ENCODE results near the gene MAP3K9.

Gene MAP3K9

DNA sequence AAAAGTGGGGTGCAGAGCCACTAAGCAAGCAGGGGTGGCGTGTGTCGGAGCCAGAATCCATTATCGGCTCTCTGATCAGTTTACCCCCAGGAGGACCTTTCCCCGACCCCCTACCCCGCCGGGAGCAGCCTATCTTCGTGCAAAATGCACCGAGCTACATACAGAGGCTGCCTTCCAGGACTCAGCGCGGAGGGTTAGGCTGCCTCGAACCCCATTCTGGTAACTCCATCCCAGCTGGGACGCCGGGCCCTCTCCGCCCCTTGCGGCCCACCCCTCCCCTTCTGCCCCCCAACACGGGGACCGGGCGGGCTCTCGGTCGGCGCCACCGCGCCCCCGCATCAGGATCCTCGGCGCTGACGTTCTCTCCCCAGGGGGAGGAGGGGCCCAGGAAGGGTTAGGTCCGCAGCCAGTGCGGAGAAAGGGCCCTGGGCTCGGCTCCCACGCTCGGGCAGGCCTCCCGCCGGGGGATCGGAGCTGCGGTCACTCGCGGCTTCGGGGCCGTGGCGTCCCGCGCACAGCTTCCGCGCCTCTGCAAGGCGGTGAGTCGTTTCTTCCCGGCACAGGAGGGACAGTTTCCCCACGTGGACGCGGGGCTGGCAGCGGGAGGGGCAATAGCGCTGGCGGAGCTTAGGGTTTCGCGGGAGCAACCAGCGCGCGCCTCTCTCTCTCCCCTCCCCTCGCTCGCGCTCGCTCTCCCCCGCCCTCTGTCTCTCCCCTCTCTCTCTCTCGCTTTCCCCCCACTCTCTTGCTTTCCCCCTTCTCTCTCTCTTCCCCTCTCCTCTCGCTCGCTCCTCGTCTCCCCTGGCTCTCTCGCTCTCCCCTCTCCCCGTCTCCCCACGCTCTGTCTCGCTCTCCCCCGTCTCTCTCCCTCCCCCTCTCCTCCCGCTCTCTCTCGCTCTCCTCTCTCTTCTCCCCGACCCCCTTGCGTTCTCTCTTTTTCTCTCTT, 12.5 kb upstream of the MAP3K9 start:
- peak in 1 of 2 donors; percentile 30 for DNase-seq (ENCODE audit: low read depth in 2 of 2)

DNA sequence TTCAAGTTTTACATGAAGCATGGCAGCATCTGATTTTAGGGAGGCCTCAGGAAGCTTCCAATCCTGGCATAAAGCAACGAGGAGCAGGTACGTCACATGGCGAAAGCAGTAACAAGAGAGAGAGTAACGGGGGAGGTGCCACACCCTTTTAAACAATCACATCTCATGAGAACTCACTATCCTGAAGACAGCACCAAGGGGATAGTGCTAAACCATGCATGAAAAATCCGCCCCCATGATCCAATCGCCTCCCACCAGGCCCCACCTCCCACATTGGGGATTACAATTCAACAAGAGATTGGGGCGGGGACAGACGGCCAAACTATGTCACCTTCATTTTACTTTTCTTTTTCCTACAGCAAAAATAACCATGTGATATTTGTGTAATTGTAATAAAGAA, 7.2 kb upstream of the MAP3K9 start:
- DNase-seq (ENCODE audit: low read depth in 2 of 2), result no peak

DNA sequence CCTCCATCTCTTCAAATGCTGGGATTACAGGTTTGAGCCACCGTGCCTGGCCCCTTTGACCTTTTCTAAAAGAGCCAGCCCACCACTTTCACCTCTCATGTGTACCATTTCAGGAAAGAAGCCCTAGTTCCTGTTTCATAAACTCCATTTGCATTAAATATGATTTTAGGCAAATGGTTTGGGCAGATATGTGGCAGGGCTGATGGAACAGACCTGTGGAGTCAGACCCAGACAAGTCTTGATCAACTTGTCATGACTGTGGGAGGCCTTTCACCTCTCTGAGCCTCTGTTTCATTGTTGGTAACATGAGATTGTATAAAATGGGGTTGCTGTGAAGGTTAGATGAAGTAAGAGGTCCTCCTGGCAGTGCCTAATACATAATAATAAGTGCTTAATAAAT, 5.2 kb upstream of the MAP3K9 start:
- DNase-seq (ENCODE audit: low read depth in 2 of 2), result no peak

DNA sequence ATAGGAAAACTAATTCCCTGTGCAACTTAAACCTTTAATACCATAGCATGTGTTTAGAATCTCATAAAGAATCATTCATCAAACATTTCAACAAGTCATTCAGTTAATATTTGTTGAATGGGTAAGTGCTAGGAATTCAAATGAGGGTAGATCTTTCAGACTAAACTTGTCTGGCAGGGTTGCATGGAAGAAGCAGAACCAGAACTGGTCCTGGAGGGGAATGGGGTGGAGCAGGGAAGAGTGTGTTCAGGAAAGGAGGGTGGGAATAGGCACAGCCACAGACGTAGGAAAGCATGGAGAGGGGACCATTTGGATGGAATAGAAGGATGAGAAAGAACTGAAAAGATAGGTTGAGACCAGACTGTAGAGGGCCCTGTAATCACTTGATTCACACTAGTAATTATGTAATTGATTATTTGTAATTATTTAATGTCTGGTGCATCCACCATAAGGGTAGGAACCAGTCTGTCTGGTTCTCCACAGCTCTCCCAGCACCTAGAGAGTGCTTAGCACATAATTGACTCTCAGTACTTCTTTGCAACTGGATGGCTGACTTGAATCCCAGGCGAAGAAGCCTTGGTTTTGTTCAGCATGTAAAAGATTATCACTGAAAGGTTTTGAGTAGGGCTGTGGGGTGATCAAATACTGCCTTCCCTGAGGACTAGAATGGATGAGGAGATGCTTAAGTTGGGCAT, 3.0 kb upstream of the MAP3K9 start:
- DNase-seq (ENCODE audit: low read depth in 2 of 2), result no peak

DNA sequence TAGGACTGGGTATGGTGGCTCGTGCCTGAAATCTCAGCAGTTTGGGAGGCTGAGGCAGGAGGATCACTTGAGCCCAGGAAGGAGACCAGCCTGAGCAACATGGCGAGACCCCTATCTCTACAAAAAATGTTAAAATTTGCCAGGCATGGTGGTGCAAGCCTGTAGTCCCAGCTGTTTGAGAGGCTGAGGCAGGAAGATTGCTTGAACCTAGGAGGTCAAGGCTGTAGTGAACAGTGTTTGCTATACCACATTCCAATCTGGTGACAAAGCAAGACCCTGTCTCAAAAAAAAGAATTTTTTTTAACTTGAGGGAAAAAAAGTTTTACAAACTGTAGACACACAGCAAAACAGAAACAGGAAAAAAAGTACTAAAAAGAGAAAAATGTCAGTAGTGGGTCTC, 2.3 kb upstream of the MAP3K9 start:
- no peak for DNase-seq (ENCODE audit: low read depth in 2 of 2)

DNA sequence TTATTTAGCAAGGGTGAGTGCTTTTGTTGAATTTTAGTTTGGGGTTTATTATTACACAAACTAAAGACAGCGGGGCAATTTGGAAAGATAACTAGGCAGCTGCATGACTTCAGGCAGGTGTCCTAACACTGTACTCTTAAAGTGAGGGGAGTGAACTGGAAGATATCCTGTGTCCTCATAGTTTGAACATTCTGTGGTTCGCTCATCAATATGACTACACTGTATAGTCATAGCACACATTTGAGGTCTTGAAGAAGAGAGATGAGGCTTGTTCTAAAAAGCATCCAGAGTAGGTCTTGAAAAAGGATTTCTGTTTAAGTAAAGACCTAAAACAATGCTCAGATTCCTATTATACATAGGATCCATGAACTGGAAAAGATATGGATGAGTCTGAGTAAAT, 1.7 kb upstream of the MAP3K9 start:
- no peak for DNase-seq (ENCODE audit: low read depth in 2 of 2)

DNA sequence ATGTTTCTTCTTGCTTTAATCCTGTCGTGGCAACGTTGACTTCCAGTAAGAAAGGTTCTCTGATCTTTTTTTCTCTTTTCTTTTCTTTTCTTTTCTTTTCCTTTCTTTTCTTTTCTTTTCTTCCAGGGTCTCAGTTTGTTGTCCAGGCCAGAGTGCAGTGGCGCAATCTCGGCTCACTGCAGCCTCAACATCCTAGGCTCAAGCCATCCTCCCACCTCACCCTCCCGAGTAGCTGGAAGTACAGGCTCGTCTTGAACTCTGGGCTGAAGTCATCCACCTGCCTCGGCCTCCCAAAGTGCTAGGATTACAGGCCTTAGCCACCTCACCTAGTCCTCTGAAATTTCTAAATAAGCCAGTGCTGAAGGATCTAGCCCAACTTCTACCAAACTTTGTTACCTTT, 1.3 kb upstream of the MAP3K9 start:
- DNase-seq (ENCODE audit: low read depth in 2 of 2), result no peak

DNA sequence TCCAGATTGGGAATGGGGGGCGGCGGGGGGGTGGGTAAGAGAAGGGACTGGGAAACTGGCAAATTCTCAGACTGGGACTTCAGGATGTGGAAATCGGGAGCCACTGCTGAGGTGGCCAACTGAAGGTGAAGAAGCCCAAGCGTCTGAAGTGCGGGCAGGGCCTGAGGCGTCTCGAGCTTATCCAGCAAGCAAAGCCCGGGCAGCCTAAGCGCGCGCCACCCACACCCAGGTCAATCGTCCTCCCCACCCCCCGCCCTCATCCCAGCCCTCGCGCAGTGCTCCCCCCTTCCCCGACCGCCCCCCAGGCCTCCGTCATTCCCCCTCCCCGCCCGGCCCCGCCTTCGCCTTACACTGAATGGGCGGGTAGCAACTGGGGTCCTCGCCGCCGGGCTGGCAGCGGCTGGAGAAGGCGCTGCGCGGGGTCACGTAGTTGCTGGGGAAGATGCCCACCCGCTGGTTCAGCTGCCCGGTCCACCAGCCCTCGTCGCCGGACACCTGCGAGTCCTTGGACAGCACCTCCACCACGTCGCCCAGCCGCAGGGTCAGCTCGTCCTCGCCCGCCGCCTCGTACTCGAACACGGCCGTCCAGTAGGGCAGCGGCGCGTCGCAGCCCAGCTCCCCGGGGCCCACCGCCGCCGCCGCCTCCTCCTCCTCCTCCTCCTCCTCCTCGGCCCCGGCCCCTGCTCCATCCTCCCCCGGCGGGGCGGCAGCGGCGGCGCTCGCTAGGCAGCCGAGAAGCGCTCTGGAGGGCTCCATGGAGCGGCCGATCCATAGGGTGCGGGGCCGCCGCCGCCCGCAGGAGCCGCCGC, 693 bp downstream of the MAP3K9 start:
- peak in 1 of 2 donors; percentile 28 for DNase-seq (ENCODE audit: low read depth in 2 of 2)

DNA sequence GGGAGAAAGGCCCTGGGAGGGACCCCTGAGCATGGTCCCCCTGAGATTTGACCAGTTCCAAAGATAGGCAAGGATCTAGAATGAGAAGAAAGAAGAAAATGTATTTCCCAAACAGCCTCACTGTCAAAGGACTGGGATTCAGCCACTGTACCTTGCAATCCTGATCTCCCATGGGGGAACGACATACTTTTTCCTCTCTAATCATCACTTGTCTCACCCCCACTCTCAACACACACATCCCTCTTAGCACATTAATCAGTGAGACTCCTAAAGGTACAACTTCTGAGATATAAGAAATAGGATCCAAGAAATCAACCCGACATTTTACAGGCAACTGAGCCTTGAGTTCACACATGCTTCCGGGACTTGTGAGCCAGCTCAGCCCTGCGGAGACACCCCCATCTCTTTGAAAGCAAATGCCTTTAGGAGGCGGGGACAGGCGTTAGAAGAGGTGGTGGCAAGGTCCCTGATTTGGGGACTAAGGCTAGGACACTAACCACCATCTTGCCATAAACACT, 1.4 kb downstream of the MAP3K9 start:
- peak in 1 of 2 donors; percentile 41 for DNase-seq (ENCODE audit: low read depth in 2 of 2)

DNA sequence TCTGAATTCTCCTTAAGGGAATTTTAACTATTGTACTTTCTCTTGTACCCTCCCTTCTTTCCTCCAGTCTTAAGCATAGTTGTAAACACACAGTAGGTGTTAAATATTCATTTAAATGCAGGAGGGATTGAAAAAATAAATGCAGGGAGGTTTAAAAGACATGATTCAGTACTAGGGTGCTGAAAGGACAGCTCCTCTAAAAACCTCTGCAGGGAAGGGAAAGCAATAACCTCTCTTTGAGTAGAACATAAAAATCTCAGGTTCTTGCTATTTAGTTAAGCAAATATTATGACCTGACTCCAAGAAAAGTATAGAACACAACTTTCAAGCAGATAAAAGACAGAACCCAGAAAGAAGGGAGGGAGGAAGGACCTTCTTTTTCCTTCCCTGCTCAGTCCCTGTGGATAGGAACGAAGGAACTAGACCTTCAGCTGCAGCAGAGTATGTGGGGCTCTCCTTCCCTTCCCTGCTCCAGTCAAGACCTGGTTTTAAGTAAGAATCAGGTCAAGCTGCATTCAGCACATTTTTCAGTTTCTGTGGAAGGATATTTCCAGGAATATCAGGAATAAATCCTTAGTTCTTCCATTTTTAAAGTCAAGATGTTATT, 4.7 kb downstream of the MAP3K9 start:
- DNase-seq (ENCODE audit: low read depth in 2 of 2), result no peak

DNA sequence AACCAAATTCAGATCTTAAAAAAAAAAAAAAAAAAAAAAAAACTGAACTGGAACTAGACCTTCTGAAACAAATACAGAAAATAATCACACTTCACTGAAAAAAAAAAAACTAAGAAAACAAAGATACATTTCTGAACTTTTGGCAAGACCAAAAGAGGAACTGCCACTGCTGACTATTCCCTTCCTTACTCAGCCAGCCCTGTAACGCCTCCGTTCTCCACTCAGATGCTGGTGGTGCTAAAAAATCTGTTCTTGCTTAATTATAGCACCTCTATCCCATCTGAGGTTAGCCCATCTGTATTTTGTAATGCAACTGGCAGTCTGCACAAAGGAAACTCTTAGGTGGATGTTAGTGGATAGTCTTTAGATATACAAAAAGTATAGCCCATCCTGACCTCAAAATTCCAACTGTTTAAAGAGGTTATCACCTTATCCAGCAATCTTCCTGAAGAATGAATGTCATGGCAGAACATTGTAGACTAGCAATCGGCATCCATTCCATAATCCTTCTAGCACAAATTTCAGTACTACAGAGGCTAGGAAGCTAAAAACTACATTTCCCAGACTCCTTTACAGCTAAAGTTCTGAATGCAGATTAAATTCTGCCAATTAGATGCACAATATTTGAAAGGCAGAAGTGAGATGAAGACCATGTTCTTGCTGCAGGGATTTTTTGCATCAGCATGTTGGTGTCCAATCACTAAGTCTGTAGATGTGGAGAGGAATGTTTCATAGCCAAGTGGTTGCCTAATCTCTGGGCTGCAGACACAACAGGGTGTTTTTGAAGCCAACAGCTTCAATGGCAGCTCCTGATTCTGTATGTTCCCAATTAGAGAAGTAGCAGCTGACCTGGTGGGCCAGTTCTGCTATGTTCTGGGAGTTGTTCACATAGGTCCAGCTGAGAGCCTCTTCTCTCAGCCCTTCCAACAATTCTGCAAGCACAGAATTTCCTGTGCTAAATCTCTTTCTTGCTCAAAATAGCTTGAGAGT, 5.7 kb downstream of the MAP3K9 start:
- DNase-seq (ENCODE audit: low read depth in 2 of 2), result no peak

DNA sequence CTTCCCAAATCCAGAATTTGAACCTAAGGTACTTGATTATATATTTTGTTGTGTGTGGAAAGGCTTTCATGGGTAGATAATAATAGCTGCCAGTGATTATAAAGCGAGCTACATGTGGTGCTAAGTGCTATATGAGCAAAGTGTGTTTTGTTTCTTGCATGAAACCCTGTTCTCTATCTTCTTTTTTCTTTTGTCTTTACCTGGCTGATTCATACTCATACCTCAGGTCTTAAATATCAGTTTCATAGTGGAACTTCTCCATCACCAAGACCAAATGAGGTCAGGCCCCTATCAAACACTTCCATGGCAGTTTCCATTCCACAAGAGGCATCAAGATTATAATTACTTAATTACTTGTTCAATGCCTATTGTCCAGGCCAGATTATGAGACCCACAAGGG, 6.9 kb downstream of the MAP3K9 start:
- DNase-seq (ENCODE audit: low read depth in 2 of 2), result no peak

DNA sequence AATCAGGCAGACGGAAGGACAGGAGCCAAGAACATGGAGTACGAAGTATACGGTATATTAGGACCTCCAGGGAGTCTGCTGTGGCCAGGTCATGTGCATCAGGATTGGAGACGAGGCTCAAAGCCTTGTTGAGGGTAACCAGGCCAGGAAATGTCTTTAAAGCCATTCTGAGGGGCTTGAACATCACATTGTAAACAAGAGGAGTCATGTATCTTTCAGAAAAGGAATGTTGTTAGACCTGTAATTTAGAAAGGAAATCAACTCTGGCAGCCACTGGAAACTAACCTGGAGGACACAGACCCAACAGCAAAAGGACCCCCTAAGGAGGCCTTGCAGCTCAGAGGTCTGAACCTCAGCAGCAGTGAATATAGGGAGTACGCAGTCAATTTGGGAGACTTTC, 7.5 kb downstream of the MAP3K9 start:
- no peak for DNase-seq (ENCODE audit: low read depth in 2 of 2)

DNA sequence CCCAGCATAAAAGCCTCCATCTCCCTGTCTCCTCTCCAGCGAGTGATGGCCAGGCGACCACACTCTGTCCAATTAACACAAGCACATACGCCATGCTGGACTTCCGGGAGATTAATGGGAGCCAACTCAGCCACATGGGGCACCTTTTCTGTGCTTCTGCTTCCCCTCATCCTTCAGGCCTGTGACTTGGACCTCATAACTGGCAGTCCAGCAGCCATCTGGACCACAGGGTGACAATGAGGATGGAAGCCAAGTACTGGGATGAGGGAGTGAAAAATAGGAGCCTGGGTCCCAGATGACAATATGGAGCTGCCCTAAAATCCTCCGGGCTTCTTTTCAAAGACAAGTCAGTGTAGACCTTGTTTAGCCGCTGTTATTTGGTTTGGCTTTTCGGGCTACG, 12.8 kb downstream of the MAP3K9 start:
- DNase-seq (ENCODE audit: low read depth in 2 of 2), result no peak

DNA sequence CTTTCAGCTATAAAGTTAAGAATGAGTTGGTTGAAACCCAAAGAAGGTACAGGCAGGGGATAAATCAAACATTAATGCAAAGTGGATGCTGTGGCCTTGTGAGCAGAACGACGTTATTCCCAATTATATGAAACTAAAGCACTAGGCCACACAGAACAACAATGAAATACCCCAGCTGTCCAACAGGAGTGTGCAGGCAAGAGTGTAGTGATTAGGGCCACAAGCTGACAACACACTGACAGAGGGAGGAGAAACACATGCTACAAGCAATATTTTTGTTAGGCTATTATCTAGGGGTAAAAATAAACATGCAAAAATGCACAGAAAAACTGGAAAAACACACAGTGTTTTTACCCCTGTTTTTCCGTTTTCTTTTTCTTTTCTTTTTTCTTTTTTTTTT, 15.0 kb downstream of the MAP3K9 start:
- no peak for DNase-seq (ENCODE audit: low read depth in 2 of 2)

DNA sequence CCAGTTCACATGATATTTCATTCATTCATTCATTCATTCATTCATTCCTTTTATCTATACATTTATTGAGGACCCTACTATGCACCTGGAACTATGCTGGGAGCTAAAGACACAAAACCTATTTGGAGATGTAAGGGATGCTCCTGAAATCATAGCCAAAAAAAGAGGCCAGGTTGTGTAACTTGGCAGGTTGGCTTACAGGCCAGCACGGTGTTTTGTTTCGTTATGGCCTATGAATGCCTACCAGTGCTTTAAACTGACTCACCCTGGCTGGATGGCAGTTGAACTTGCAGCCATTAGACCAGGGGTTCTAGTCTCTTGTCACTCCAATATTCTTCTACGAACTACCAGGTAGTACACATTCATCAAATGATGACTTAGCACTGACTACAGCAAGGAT, 15.7 kb downstream of the MAP3K9 start:
- DNase-seq (ENCODE audit: low read depth in 2 of 2), result no peak

DNA sequence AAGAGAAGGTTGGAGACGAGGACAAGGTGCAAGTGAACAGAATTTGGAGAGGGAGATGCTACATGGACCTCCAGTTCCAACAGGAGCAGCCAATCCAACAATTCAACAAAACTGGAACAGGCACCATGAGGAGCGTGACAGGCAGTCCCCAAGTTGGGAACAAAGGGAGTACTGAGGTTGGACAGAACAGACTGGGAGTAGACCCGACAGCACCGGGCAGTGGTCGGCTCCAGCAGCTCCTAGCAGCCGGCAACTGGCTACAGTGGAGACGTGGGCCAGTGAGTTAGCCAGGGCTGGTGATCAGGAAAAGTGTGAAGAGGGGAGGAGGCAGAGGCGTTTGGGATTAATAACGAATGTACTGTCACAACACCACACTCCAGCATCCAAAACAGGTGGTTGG, 16.4 kb downstream of the MAP3K9 start:
- no peak for DNase-seq (ENCODE audit: low read depth in 2 of 2)

DNA sequence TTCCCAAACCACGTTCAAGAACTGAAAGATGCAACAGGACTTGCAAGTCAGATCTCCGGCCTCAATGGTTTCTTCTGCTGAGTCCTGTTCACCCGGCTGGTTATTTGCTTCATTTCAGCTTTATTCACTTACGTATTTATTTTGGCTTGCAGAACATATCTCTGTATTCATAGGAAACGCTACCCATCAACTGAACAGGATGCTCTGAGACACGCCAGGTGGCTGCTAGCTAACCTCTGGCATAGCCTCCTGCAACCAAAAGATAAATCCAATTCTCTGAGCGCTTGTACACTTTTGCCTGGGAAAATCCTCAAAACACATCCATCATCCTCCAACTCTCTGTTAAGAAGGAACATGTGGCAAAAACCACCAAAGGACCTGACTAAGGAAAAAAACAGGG, 17.3 kb downstream of the MAP3K9 start:
- no peak for DNase-seq (ENCODE audit: low read depth in 2 of 2)

DNA sequence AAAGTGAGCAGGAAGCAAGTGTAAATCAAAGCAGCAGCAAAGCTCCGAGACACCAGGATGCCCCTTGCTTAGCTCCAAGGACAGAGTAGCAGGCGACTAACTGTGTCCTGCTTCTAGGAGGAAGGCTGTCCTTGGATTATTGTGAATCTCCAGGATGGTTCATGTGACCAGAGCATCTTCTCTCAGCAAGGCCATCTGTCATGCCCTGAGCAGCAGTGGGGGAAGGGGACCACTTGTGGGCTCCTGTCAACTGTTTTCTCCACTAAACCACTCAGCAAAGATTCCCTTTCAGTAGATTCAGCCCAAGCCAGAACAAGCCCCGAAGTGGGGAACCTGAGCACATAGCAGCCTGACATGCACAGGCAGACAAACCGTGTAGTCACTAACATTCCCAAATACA, 19.4 kb downstream of the MAP3K9 start:
- no peak for DNase-seq (ENCODE audit: low read depth in 2 of 2)

DNA sequence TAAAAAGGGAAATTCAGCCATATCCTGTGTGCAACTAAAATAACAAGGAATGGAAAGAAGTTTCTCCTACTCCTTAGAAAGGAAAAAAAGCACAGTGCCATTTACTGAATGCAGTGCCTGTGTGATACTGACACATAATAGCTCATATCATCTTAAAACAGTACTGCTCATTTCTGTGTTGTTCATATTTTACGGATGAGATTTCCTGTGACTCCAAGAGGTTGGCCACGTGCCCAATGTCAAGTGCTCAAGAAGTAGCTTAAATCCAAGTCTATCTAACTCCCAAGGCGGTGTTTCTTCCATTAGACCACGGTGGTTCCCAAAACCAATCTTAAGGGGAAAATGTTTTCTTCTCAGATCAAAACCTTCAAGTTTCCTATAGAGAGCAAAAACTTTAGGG, 20.0 kb downstream of the MAP3K9 start:
- no peak for DNase-seq (ENCODE audit: low read depth in 2 of 2)

DNA sequence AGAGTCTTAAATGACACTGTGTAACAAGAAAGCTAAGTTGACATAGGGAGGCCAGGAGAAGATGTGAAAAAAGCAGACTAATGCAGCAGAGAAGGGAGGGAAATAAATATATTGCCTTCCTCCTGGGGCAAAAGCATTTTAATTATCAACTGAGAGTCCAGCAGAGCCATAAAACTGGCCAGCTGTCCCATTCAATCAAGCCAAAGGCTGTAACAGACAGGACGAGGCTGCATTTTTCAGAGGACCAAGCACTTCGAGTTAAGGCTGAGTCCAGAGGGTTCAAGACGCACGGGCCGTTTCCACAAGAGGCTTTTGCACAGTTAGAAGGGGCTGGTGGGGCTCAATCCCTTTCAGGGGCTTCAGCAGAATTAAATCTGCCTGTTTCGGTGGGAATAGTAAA, 20.4 kb downstream of the MAP3K9 start:
- DNase-seq (ENCODE audit: low read depth in 2 of 2), result no peak
